HG03064 (cell line): ENCODE results near the gene EDNRB.
"Not testable (repeated sequence)": the region's sequence is repeated elsewhere in the genome, so short reads cannot be mapped to it uniquely, and the experiment has no call there.

Experiments
- ATAC-seq: cut with Tn5 transposase; IDR thresholded peaks from one replicate; pipeline ENCODE4 v1.9.1; 2021; ENCODE audit warnings: low read depth; ENCODE audit not compliant: unreplicated experiment

EDNRB gene

DNA sequence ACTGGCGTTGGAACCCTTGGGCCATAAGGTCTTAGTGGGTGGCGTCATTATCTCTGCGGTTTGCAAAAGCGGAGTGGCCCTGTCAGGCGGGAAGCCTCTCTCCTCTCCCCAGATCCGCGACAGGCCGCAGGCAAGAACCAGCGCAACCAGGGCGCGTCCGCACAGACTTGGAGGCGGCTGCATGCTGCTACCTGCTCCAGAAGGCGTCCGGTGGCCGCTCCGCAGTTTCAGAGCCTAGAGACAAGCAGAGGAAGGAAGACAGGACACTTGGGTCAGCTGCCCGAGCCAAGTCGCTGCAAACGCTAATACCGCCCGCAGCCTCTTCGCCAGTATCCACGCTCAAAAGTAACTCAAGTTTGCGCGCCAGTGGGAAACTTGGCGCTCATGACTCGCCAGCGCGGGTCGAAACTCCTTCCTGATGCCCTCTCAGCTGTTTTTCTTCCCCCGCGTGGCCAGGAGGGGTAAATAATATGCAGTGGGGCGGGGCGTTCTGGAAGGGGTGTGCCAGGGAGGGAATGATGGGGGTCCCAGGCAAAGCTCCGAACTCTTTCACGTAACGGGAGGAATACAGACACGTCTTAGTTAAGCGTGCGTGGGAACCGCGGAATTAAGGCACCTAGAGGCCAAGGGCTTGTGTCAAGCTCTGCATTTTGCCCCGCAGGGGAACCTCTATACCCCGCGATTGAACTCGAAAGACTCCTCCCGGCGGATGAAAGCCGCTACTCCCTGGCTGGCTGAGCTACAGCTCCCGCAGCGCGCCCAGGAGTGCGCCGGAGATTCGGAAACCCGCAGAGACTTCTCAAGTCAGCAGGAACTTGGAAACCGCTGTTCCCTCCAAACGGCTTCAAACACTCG lies at the start of gene EDNRB:
Gene EDNRB, minus strand, starts transcription at position 441 of the 855 bp plus-strand sequence. Its CDS starts 258 bp downstream, at position 183.
- ATAC-seq = no peak

- no peak for ATAC-seq
Observed at GRCh38 chr13:77966671-77967070, 48.0 kb upstream of the EDNRB start.

DNA sequence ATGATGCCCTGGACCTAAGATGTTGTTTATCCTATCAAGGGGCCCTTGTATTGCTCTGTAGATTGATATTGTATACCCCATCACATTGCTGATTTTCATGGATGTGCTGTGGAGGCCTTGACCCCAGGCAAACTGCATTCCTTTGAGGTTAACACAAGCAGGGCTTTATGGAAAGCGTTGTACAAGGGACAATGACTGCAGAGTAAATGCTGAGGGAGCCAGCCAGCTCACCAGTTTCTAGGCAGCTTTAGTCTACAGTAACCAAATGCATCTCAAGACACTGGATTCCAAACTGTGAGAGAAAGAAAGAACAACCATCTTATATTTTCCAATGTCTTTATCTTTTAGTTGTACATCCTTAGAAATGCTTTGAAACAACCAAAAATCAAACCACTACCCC lies 34.1 kb upstream of the EDNRB start:
- no peak for ATAC-seq

DNA sequence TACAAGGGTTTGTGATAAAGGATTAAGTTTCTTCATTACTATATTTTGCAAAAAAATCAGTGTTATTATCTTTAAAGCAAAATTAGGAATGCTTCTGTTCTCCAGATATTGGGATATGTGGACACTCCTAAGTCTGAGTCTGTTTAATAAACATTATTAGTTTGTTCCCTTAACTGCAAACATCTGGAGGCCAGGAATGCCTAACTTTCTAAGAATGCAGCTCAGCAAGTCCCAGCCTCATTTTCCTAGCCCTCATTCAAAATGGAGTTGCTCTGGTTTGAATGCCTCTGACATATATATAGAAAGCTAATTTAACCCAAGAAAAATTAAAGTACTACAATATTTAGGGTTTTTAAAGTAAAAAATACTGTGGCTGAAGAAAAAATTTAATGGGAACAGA lies 33.6 kb upstream of the EDNRB start:
- ATAC-seq = no peak

GRCh38 chr13:77946522-77946921 lies 27.9 kb upstream of the EDNRB start:
- no peak for ATAC-seq

GRCh38 chr13:77935063-77935462 lies 16.4 kb upstream of the EDNRB start:
- not testable (repeated sequence) for ATAC-seq

GRCh38 chr13:77930430-77930829 lies 11.8 kb upstream of the EDNRB start:
- ATAC-seq = peak; percentile 70

GRCh38 chr13:77928909-77929308 lies 10.3 kb upstream of the EDNRB start:
- peak; percentile 79 for ATAC-seq

DNA sequence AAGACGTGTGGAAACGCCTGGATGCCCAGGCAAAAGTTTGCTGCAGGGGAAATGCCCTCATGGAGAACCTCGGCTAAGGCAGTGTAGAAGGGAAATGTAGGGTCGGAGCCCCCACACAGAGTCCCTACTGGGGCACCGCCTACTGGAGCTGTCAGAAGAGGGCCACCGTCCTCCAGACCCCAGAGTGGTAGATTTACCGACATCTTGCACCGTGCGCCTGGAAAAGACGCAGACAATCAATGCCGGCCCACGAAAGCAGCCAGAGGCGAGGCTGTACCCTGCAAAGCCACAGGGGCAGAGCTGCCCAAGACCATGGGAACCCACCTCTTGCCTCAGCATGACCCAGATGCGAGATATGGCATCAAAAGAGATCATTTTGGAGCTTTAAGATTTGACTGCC lies 7.0 kb upstream of the EDNRB start:
- ATAC-seq = no peak

DNA sequence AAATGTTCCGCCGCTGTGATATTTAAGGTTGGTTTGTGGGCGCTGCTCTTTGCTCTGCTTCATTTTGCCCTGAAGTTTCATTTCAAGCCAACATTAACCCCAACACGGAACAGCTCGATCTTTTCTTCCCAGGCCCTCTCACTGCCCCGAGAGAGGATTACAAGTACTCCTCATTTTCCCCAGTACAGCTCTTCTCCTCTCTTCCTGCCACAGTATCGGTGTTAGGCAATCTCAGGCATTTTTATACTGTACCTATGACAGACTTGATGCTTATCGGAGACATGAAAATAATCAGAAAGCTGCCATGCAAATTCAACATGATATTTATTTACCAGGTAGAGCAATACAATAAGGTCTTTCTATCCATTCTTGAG lies 1.3 kb upstream of the EDNRB start:
- no peak for ATAC-seq

DNA sequence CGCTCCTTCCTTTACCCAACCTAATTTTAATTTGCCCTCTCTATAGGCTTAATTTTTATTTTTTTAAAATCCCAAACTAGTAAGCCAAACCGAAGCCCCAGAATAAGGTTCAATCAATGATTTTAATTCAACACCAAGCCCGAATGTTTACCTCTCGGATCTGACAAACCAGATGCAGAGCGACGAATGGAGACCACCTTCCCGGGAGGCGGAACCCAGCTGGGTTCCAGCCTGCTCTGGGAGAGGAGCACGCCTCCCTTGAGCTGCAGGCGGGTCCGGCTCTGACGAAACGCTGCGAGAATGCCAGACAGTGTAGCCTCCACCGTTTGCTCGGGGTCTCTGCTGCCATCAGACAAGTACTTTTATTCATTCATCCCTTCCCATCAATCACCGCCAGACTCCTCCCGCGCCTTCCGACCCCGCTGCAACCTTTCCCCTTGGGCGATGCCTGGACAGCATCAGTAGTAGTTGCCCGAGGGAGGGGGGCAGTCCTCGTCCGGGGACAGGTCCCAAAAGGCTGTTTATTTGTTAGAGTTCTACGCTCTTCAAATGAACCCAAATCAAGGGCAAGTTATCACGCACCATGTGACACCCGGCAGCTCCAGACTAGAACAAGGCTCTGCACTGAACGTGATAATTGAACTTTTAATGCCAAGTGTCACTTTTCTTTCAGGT lies 752 bp upstream of the EDNRB start:
- ATAC-seq = no peak

- no peak for ATAC-seq
Observed at GRCh38 chr13:77916488-77916887, 2.1 kb downstream of the EDNRB start.

- ATAC-seq = no peak
Observed at GRCh38 chr13:77915686-77916085, 2.9 kb downstream of the EDNRB start.

- ATAC-seq = no peak
Observed at GRCh38 chr13:77913003-77913402, 5.6 kb downstream of the EDNRB start.

DNA sequence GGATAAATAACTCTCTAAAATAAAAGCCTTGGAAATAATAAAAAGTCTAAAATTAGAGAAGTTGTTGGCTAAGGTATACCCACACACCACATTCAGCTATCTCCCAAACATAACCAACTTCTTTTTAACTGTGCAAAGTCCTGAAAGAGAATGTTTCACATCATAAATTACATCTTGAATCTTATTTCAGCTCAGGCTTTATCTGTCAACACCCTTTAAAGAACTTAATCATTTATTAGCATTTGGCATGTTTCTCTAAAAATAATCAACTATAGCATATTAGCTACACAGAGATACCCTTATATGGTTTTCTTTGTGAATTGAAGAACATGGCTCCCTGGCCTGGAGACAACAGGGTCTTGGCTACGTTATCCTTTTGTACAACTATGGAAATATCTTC lies 6.9 kb downstream of the EDNRB start:
- no peak for ATAC-seq

GRCh38 chr13:77909827-77910226 lies 8.8 kb downstream of the EDNRB start:
- no peak for ATAC-seq

DNA sequence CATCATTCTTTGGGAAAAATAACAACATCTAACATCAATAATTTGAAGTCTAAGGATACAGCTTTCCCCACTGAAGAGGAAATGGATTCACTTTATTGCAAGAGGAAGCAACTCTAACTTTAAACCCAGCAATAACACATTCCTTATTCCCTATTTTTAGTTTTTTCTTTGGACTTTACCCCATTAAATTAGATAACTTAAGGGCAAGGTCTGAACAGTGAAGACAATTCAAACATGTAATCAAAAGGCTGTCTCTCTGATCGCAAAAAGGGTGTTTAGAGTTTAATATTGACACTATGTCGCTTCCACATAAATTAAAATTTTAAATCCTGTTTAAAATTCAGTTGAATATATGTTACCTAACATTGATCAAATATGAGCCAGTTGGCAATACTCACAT lies 10.1 kb downstream of the EDNRB start:
- ATAC-seq = no peak

GRCh38 chr13:77907666-77908341 lies 10.8 kb downstream of the EDNRB start:
- ATAC-seq = no peak

DNA sequence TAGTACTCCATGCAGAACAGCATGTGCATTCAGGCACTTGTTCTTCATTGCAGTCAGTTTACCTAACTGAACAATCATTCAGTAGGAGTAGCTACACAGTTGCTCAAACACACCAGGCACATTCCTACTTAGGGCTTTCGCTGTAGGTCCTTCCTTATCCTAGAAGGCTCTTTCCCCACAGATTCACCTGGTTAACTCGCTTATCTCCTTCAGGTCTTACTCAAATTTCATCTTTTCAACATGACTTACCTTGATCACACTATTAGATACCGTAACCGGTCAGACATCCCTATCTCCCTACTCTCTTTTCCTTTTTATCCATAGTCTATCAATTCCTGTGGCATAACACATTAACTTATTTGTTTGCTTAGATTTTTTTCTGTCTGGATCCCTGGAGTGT lies 14.6 kb downstream of the EDNRB start:
- no peak for ATAC-seq

DNA sequence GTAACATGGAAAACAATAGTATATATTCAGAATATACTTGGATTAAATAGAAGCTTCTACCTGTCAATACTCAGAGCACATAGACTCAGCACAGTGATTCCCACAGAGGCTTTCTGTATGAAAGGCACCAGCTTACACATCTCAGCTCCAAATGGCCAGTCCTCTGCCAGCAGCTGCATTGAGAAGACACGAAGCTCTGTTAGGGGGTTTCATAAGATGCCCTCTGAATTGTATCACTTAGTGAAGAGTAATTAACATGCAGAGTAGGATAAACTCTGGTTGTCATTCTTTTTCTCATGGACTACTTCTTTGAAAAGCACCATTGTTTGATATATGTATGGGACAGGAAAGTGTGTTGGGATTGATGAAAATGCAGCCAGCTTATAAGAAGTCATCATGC lies 15.2 kb downstream of the EDNRB start:
- no peak for ATAC-seq

- no peak for ATAC-seq
Observed at GRCh38 chr13:77902319-77902963, 16.2 kb downstream of the EDNRB start.
